ENCODE data around the gene LHPP.

DNA sequence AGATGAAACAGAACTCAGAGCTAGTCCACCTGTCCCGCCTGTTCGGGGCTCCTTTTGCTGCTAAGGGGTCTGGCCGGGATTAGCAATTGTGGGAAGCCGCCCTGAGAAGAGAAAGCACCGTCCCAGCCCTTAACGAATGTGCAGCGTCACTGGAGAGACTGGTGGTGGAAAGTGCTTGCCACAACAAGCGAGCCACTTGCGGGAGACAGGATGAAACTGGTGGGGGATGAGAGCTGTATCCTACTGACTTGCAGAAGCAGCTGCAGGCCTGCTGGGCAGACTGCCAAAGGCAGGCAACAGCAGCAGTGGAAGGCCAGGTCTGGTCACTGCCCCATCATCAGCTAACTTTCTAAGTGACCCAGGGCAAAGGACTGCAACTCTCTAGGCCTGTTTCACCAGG is 187.1 kb downstream of the LHPP start:
- TF ChIP-seq MAFK (IDR thresholded peaks at IDR 0.05; ENCODE audit: partially characterized antibody): no peak
- no peak for TF ChIP-seq CBX8 (IDR thresholded peaks at IDR 0.05)
- TF ChIP-seq CTCF (IDR thresholded peaks at IDR 0.05): no peak
- no peak for TF ChIP-seq BCL3 (IDR thresholded peaks at IDR 0.05)
- no peak for TF ChIP-seq RNF2 (IDR thresholded peaks at IDR 0.05; ENCODE audit: borderline replicate concordance, low read depth)
- TF ChIP-seq SMC3 (IDR thresholded peaks at IDR 0.05): no peak
- no peak for TF ChIP-seq EHMT2 (IDR thresholded peaks at IDR 0.05; ENCODE audit: low read depth)
- TF ChIP-seq, protein P1, sequence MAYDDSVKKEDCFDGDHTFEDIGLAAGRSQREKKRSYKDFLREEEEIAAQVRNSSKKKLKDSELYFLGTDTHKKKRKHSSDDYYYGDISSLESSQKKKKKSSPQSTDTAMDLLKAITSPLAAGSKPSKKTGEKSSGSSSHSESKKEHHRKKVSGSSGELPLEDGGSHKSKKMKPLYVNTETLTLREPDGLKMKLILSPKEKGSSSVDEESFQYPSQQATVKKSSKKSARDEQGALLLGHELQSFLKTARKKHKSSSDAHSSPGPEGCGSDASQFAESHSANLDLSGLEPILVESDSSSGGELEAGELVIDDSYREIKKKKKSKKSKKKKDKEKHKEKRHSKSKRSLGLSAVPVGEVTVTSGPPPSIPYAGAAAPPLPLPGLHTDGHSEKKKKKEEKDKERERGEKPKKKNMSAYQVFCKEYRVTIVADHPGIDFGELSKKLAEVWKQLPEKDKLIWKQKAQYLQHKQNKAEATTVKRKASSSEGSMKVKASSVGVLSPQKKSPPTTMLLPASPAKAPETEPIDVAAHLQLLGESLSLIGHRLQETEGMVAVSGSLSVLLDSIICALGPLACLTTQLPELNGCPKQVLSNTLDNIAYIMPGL (CRISPR knock-in tag; IDR thresholded peaks at IDR 0.05; ENCODE audit: borderline replicate concordance): no peak
- no peak for TF ChIP-seq JUNB (IDR thresholded peaks at IDR 0.05)
- no peak for TF ChIP-seq ESRRA (IDR thresholded peaks at IDR 0.05; ENCODE audit: borderline replicate concordance, low read length)
- TF ChIP-seq KDM1A (IDR thresholded peaks at IDR 0.05; ENCODE audit: low read depth): no peak
- TF ChIP-seq TFCP2L1 (CRISPR knock-in tag; IDR thresholded peaks at IDR 0.05): no peak
- no peak for TF ChIP-seq BHLHE40 (IDR thresholded peaks at IDR 0.05; ENCODE audit: low read depth, low read length)
